A549 (cell line): ENCODE data around the gene EGFL8. TPM values are rescaled to one million over a fixed set of nuclear protein-coding genes. Genes with fewer than 3 reads are reported as not detected.

Experiments
- ATAC-seq, 2 experiments: fragments of 200-7000 bp in 1 of 2; fragments of >200 bp in 1 of 2; cut with Nextera tagmentation in 1 of 2; cut with Tn5 transposase in 1 of 2; 3 replicates each; pipeline versions ENCODE4 v1.8.0 to v1.9.1; 2018 to 2020; ENCODE audit warnings: mild to moderate bottlenecking in 1 of 2, moderate library complexity in 1 of 2
- CTCF ChIA-PET: fragments of 300-600 bp; sonication (Branson Sonifier 250); formaldehyde crosslinking; extraction: SDS; loops from one replicate; lab custom pipeline; 2021; ENCODE audit warnings: antibody characterized with exemption, inconsistent platforms; lab: Yijun Ruan, JAX
- POLR2A ChIA-PET: fragments of 350-600 bp; formaldehyde crosslinking; extraction: SDS; loops from one replicate; lab custom pipeline; 2021; ENCODE audit warnings: antibody characterized with exemption, inconsistent platforms; lab: Yijun Ruan, JAX
- DNase-seq, 2 experiments: peaks; one replicate each; pipeline versions ENCODE4 v3.0.0 to v3.0.0-alpha.2; 2011 to 2016; ENCODE audit warnings: low read depth in 1 of 2, low spot score in 1 of 2
- FAIRE-seq: peaks from 2 replicates; lab custom pipeline; 2011; peaks lifted over from hg19 to GRCh38; lab: Jason Lieb, UNC
- H3K27ac ChIP-seq, 2 experiments: fragments of >200 bp; sonication (Bioruptor Twin); formaldehyde crosslinking; 3 replicates each; pipeline ENCODE4 v1.5.1; 2016 to 2017
- H3K4me1 ChIP-seq: fragments of >200 bp; sonication (Bioruptor Twin); formaldehyde crosslinking; 3 replicates; pipeline ENCODE4 v1.6.1; 2016
- H3K4me2 ChIP-seq: fragments of >200 bp; sonication (Bioruptor Twin); formaldehyde crosslinking; 3 replicates; pipeline ENCODE4 v1.6.1; 2016
- H3K4me3 ChIP-seq: fragments of >200 bp; sonication (Bioruptor Twin); formaldehyde crosslinking; 3 replicates; pipeline ENCODE4 v1.5.1; 2016
- H3K9me3 ChIP-seq: fragments of >200 bp; sonication (Bioruptor Twin); formaldehyde crosslinking; 3 replicates; pipeline ENCODE4 v1.6.1; 2016
- BHLHE40 ChIP-seq: IDR thresholded peaks from 2 replicates; pipeline ENCODE4 v1.6.1; 2012; ENCODE audit warnings: low read depth, low read length, inconsistent platforms
- CHD2 ChIP-seq: fragments of 150-350 bp; IDR thresholded peaks from 2 replicates; pipeline ENCODE4 v1.6.1; 2014; ENCODE audit warnings: low read length; ENCODE audit not compliant: partially characterized antibody
- EP300 ChIP-seq, 2 experiments: fragments of >200 bp; sonication (Bioruptor Twin); formaldehyde crosslinking; IDR thresholded peaks; 2 replicates in 1 of 2; 3 replicates in 1 of 2; pipeline ENCODE4 v1.6.1; 2016 to 2017
- ESRRA ChIP-seq: fragments of 150-350 bp; IDR thresholded peaks from 2 replicates; pipeline ENCODE4 v1.6.1; 2014; ENCODE audit warnings: mild to moderate bottlenecking, low read length, borderline replicate concordance
- FOSL2 ChIP-seq, 2 experiments: fragments of 450-650 bp in 1 of 2; fragments of >200 bp in 1 of 2; sonication (Bioruptor Twin) in 1 of 2; formaldehyde crosslinking; IDR thresholded peaks; 2 replicates each; pipeline versions ENCODE4 v1.5.0 to v1.6.1; 2016 to 2020; ENCODE audit warnings: mild to moderate bottlenecking in 1 of 2, moderate library complexity in 1 of 2
- HOXB13 ChIP-seq: fragments of 250-450 bp; sonication (Bioruptor Pico); IDR thresholded peaks from 2 replicates; pipeline ENCODE4 v1.5.0; 2020; ENCODE audit warnings: low read depth, mild to moderate bottlenecking, moderate library complexity
- JUN ChIP-seq, 2 experiments: fragments of >200 bp; sonication (Bioruptor Twin); formaldehyde crosslinking; IDR thresholded peaks; 2 replicates in 1 of 2; 3 replicates in 1 of 2; pipeline ENCODE4 v1.6.1; 2016 to 2017
- MAFK ChIP-seq: fragments of 450-650 bp; IDR thresholded peaks from 2 replicates; pipeline ENCODE4 v1.6.1; 2014; ENCODE audit not compliant: partially characterized antibody
- MAZ ChIP-seq: fragments of 150-350 bp; IDR thresholded peaks from 2 replicates; pipeline ENCODE4 v1.6.1; 2014; ENCODE audit warnings: antibody characterized with exemption, low read depth, low read length, borderline replicate concordance
- MYC ChIP-seq: IDR thresholded peaks from 2 replicates; pipeline ENCODE4 v1.6.1; 2012; ENCODE audit warnings: mild to moderate bottlenecking, inconsistent platforms, low read length, improper control_type of control experiment, borderline replicate concordance
- NFE2L2 ChIP-seq: fragments of 150-350 bp; conservative IDR thresholded peaks from 2 replicates; pipeline ENCODE4 v1.6.1; 2014; ENCODE audit warnings: low read length
- PHF8 ChIP-seq: fragments of 200-600 bp; sonication (generic); IDR thresholded peaks from 2 replicates; pipeline ENCODE4 v1.6.1; 2016; ENCODE audit warnings: low read depth, mild to moderate bottlenecking, antibody characterized with exemption, moderate library complexity, borderline replicate concordance
- POLR2A ChIP-seq: IDR thresholded peaks from 2 replicates; pipeline ENCODE4 v1.6.1; 2012; ENCODE audit warnings: mild to moderate bottlenecking, low read length
- RCOR1 ChIP-seq: fragments of 150-350 bp; IDR thresholded peaks from 2 replicates; pipeline ENCODE4 v1.6.1; 2014; ENCODE audit warnings: antibody characterized with exemption, low read length, low read depth
- SREBF2 ChIP-seq: fragments of 450-650 bp; IDR thresholded peaks from 2 replicates; pipeline ENCODE4 v1.6.1; 2014; ENCODE audit warnings: mild to moderate bottlenecking, moderate library complexity
- TFCP2L1 ChIP-seq: fragments of 250-450 bp; sonication (Bioruptor Pico); IDR thresholded peaks from 2 replicates; pipeline ENCODE4 v1.5.0; 2021; ENCODE audit warnings: mild to moderate bottlenecking
- WGBS: methylation state at CpG from one replicate; pipeline ENCODE4 v1.1.6; 2017; ENCODE audit errors: missing lambda C conversion rate; 5-methylcytosine and 5-hydroxymethylcytosine counted together
- polyA plus RNA-seq, 4 experiments: library from polyadenylated mRNA; depleted of rRNA in 3 of 4; stranded (reverse); fragments of >200 nt; fragmentation: RNase III in 1 of 4; extraction: RNeasy Plus Mini Kit Qiagen cat#74134 plus additional on column Dnase treatment in 1 of 4; gene quantifications; 2 replicates in 3 of 4; 3 replicates in 1 of 4; pipeline ENCODE4 v1.2.3, GENCODE V29; 2011 to 2017
- TF ChIP-seq, protein P1 (sequence below): fragments of 250-450 bp; sonication (Bioruptor Pico); IDR thresholded peaks from 2 replicates; pipeline ENCODE4 v1.5.0; 2021; ENCODE audit warnings: mild to moderate bottlenecking, moderate library complexity, borderline replicate concordance
- TF ChIP-seq, protein P2 (sequence below): IDR thresholded peaks from 2 replicates; pipeline ENCODE4 v1.6.1; 2012; ENCODE audit warnings: low read depth, borderline replicate concordance
- TF ChIP-seq, protein P3 (sequence below): fragments of 450-650 bp; IDR thresholded peaks from 2 replicates; pipeline ENCODE4 v1.6.1; 2014; ENCODE audit warnings: antibody characterized with exemption
- TF ChIP-seq, protein P4 (sequence below): IDR thresholded peaks from 2 replicates; pipeline ENCODE4 v1.6.1; 2012
- TF ChIP-seq, protein P5 (sequence below): fragments of 200-600 bp; sonication (generic); IDR thresholded peaks from 2 replicates; pipeline ENCODE4 v1.6.1; 2016; ENCODE audit warnings: antibody characterized with exemption, mild to moderate bottlenecking, moderate library complexity

Gene EGFL8
- polyA plus RNA-seq, 2 of the 4 experiments (the other 2 are of a cell fraction) = 2.0 to 3.1 TPM

DNA sequence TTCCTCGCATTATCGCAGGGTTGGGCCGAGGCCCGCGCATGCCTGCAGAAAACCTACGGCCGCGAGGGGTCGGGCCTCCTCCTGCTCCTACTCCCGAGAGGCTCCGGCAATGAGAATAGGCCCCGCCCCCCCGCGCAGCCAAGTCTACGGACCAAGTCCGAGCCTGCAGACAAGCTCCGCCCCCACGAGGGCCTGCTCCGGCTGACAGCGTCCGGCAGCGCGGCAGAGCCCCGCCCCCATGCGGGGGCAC is 31.2 kb downstream of the EGFL8 start:
- CTCF ChIA-PET = interaction anchor here (0.6 to 2.2 kb wide), 12 partner anchors 8 to 77 kb away, joined by 3 to 17 read pairs (median 4); partner anchors contain the start of genes EGFL8 and FKBPL
- peaks cover 28% of the 10 kb centered on the region for H3K4me1 ChIP-seq
- H3K9me3 ChIP-seq = no peaks in the 10 kb centered on the region
- POLR2A ChIA-PET = interaction anchor here (0.5 to 1.7 kb wide), 13 partner anchors 9 to 1111 kb away, joined by 3 to 24 read pairs (median 4); partner anchors contain the start of genes AGPAT1, ATF6B and FKBPL
- peak; percentile 86 to 99 for DNase-seq
- peak overlapping the region; percentile 74; the same call in 1 of the 3 replicates for H3K4me3 ChIP-seq
- ATAC-seq = no peak
- H3K4me2 ChIP-seq = no peak overlapping the region; the same call in 2 of the 3 replicates
- TF ChIP-seq HOXB13 (CRISPR knock-in tag) (no peak), BHLHE40 (no peak), MYC (no peak), NFE2L2 (no peak)
- no CpG with 5 or more reads among the region's 25 CpGs for WGBS
- FAIRE-seq = no peak
- H3K27ac ChIP-seq = peak overlapping the region; percentile 94; a peak in 3 of 6 replicates

DNA sequence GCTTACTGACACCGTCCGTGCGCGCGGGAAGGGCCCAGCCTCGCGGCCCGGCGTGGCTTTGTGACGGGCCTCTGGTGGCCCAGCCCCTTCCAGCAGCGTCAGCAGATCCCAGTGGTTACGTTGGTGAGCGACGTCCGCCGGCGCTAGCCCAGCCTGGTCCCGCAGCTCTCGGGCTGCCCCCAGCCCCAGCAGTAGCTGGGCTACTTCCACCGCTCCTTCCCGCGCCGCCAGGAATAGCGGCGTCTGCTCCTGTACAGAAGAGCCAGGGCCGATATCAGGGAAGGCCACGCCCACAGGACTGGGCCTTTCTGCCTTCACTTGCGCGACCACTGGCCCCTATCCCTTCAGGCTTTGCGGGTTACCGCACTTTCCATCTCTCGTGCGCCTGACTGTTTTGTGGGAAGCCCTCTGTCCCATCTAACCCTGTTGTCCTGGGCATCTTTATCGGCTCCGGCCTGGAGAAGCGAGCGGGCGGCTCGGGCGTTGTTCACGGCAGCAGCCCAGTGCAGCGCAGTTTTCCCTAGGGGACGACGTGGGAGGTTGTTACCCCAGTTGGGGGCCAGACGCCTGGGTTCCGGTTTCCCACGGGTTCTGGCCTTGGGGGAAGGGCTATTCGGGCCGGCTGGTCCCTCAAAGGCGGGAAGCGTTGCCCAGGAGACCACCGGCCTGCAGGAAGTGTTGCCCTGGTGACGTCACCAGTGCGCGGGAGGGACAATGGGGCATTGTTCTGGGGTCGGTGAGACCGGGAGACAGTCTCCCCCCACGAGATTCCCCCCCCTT is 31.7 kb downstream of the EGFL8 start:
- ChIA-PET POLR2A (interaction anchor here (0.5 to 1.7 kb wide), 12 partner anchors 8 to 1111 kb away, joined by 3 to 24 read pairs (median 4); partner anchors contain the start of genes AGPAT1, ATF6B and FKBPL), CTCF (interaction anchor here (0.6 to 2.2 kb wide), 11 partner anchors 9 to 78 kb away, joined by 3 to 17 read pairs (median 4); partner anchors contain the start of genes EGFL8 and FKBPL)
- Histone ChIP-seq H3K4me2 (peak overlapping the region; percentile 76), H3K4me1 (peaks cover 24% of the 10 kb centered on the region), H3K9me3 (no peaks in the 10 kb centered on the region), H3K4me3 (peak overlapping the region; percentile 74), H3K27ac (peak overlapping the region; percentile 94)
- peak; percentile 89 to 91 for ATAC-seq
- peak; percentile 53 to 82 for DNase-seq
- FAIRE-seq = no peak
- WGBS = 1% methylated on average over 37 of the region's 58 CpGs
- TF ChIP-seq PHF8 = peak; percentile 56; the same call in 1 of the 2 replicates
- no peak for TF ChIP-seq TFCP2L1 (CRISPR knock-in tag)
- TF ChIP-seq SREBF2 = no peak
- no peak for TF ChIP-seq FOSL2 (IDR thresholded peaks at IDR 0.05)
- peak; percentile 58; the same call in 1 of the 2 replicates for TF ChIP-seq FOSL2 (CRISPR knock-in tag; IDR thresholded peaks at IDR 0.05)
- TF ChIP-seq MYC = peak; percentile 78; the same call in 1 of the 2 replicates
- TF ChIP-seq, protein P1, sequence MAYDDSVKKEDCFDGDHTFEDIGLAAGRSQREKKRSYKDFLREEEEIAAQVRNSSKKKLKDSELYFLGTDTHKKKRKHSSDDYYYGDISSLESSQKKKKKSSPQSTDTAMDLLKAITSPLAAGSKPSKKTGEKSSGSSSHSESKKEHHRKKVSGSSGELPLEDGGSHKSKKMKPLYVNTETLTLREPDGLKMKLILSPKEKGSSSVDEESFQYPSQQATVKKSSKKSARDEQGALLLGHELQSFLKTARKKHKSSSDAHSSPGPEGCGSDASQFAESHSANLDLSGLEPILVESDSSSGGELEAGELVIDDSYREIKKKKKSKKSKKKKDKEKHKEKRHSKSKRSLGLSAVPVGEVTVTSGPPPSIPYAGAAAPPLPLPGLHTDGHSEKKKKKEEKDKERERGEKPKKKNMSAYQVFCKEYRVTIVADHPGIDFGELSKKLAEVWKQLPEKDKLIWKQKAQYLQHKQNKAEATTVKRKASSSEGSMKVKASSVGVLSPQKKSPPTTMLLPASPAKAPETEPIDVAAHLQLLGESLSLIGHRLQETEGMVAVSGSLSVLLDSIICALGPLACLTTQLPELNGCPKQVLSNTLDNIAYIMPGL (CRISPR knock-in tag) = no peak
- TF ChIP-seq, protein P2, sequence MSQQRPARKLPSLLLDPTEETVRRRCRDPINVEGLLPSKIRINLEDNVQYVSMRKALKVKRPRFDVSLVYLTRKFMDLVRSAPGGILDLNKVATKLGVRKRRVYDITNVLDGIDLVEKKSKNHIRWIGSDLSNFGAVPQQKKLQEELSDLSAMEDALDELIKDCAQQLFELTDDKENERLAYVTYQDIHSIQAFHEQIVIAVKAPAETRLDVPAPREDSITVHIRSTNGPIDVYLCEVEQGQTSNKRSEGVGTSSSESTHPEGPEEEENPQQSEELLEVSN = peak; percentile 78; the same call in 1 of the 2 replicates
- TF ChIP-seq CHD2 = peak; percentile 39
- peak; percentile 63 for TF ChIP-seq POLR2A
- TF ChIP-seq JUN (IDR thresholded peaks at IDR 0.05) = peak in 1 of 2 experiments; percentile 57; a peak in 3 of 5 replicates
- TF ChIP-seq MAZ = no peak
- TF ChIP-seq EP300 (IDR thresholded peaks at IDR 0.05) = no peak
- TF ChIP-seq, protein P3, sequence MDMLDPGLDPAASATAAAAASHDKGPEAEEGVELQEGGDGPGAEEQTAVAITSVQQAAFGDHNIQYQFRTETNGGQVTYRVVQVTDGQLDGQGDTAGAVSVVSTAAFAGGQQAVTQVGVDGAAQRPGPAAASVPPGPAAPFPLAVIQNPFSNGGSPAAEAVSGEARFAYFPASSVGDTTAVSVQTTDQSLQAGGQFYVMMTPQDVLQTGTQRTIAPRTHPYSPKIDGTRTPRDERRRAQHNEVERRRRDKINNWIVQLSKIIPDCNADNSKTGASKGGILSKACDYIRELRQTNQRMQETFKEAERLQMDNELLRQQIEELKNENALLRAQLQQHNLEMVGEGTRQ = peak; percentile 34; the same call in 1 of the 2 replicates
- TF ChIP-seq ESRRA = no peak
- no peak for TF ChIP-seq RCOR1
- TF ChIP-seq, protein P4, sequence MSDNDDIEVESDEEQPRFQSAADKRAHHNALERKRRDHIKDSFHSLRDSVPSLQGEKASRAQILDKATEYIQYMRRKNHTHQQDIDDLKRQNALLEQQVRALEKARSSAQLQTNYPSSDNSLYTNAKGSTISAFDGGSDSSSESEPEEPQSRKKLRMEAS = peak; percentile 81
- peak; percentile 98 for TF ChIP-seq MAFK
- TF ChIP-seq, protein P5, sequence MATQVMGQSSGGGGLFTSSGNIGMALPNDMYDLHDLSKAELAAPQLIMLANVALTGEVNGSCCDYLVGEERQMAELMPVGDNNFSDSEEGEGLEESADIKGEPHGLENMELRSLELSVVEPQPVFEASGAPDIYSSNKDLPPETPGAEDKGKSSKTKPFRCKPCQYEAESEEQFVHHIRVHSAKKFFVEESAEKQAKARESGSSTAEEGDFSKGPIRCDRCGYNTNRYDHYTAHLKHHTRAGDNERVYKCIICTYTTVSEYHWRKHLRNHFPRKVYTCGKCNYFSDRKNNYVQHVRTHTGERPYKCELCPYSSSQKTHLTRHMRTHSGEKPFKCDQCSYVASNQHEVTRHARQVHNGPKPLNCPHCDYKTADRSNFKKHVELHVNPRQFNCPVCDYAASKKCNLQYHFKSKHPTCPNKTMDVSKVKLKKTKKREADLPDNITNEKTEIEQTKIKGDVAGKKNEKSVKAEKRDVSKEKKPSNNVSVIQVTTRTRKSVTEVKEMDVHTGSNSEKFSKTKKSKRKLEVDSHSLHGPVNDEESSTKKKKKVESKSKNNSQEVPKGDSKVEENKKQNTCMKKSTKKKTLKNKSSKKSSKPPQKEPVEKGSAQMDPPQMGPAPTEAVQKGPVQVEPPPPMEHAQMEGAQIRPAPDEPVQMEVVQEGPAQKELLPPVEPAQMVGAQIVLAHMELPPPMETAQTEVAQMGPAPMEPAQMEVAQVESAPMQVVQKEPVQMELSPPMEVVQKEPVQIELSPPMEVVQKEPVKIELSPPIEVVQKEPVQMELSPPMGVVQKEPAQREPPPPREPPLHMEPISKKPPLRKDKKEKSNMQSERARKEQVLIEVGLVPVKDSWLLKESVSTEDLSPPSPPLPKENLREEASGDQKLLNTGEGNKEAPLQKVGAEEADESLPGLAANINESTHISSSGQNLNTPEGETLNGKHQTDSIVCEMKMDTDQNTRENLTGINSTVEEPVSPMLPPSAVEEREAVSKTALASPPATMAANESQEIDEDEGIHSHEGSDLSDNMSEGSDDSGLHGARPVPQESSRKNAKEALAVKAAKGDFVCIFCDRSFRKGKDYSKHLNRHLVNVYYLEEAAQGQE = peak; percentile 9; the same call in 1 of the 2 replicates
- TF ChIP-seq, all 56 proteins: peak for 11
